ENCODE measurements around the gene CD14.

GRCh38 chr5:140637371-140638100 is 4.6 kb upstream of the CD14 start:
- TF ChIP-seq GATA2 (IDR thresholded peaks at IDR 0.05; ENCODE audit: low read depth, low read length) (no peak), GATA3 (IDR thresholded peaks at IDR 0.05; ENCODE audit: low read depth, low read length) (no peak)
